ENCODE measurements around the gene DYNLRB2.

Gene DYNLRB2

GRCh38 chr16:80547145-80547544 lies 6.4 kb downstream of the DYNLRB2 start:
- no peak for DNase-seq (ENCODE audit: low read depth in 4 of 4, low spot score in 1 of 4)

DNA sequence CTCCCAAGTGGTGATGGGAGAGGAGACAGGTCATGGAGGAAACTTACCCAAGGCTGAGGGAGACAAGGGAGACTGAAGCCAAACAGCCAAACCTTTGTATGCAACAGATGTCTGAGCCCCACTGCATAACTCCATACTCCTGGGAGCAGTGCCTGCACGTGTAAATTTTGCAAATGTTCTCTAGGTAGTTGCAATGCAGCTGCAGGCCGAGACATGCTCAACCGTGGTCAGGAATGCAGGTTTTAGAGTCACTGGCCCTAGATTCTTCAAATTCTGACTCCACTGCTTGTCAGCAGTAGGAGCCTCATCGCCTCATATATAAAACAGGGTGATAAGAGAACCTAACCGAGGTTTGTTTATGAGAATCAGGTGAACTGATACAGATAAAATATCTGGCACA lies 11.5 kb downstream of the DYNLRB2 start:
- DNase-seq (ENCODE audit: low read depth in 4 of 4, low spot score in 1 of 4) = no peak

DNA sequence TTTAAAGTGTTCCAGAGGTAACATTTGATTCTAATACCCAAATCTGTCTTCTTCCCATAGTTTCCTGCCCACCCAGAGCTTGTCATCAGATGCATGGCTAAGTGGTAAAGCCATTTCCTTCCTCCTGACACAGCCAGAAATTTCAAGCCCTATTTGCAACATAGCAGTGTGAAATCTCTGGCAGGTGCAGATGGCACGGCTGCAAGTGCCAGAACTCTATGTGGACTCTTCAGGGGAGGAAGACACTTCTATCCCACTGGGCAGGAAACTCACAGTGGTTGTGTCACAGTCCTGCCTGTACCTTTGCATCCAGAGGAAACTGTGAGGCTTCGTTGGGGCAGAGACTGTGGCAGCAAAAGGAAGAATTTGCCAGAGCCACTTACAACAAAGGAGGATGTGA lies 13.2 kb downstream of the DYNLRB2 start:
- no peak for DNase-seq (ENCODE audit: low read depth in 4 of 4, low spot score in 1 of 4)

DNA sequence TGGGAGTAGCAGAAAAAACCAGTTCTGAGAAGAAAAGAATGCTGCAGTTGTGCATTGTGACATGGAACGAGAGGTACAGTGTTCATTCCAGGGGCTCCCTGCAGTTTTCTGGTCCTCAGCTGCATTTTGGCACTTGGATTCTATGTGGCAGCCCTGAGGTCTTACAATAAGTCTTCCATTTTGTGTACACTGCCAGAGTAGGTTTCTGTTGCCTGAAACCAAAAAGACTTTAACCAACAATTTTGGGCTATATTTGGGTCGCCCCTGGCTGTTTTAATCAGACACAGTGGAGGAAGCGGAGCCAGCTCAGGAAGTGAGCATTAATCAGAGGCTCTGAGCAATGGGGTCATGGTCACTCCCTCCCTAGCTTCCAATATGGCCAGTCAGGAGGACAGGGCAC lies 15.7 kb downstream of the DYNLRB2 start:
- DNase-seq (ENCODE audit: low read depth in 4 of 4, low spot score in 1 of 4) = no peak

- DNase-seq (ENCODE audit: low read depth in 4 of 4, low spot score in 1 of 4) = no peak
These were observed 16.2 kb downstream of the DYNLRB2 start for GRCh38 chr16:80557037-80557436.

DNA sequence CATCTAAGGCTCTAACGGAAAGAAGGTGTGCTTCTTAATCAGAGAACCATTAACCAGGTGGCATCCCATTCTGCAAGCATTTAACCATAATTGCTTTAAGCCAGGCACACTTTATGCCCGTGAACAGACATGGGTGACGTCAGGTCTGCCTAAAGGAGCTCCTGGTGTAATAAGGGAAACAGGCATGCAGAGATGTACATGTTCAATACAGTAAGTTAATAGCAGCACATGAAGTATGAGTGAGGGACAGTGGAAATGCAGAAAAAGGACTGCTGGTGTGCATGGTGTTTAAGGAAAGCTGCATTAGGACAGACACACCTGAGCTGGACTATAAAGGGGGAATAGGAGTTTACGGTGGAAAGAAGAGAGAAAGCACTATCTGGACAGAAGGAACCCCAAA lies 18.6 kb downstream of the DYNLRB2 start:
- no peak for DNase-seq (ENCODE audit: low read depth in 4 of 4, low spot score in 1 of 4)

DNA sequence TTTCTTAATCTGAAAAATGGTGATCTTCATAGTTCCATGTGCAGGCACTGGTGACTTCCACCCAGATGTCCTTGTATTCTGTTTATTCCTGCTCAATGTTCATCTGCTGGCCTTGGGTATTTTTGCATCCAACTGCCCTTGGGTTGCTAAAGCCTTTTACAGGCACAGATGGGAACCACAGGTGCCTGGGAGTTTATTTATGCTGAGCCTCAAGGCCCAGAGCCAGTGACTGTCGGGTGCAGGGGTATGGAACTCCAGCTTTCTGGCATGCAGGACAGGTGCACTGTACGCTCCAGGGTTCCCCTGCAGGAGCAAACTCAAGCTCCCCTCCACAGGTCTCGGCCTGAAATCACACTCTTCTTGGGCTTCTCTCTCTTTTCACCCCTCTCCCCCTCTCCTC lies 22.3 kb downstream of the DYNLRB2 start:
- no peak for DNase-seq (ENCODE audit: low read depth in 4 of 4, low spot score in 1 of 4)

- no peak for DNase-seq (ENCODE audit: low read depth in 4 of 4, low spot score in 1 of 4)
These were observed 23.6 kb downstream of the DYNLRB2 start for GRCh38 chr16:80564394-80564793.

- peak; percentile 46 to 74 (median 55) for DNase-seq (ENCODE audit: low read depth in 4 of 4, low spot score in 1 of 4)
These were observed 28.8 kb downstream of the DYNLRB2 start for GRCh38 chr16:80569440-80570105.

DNA sequence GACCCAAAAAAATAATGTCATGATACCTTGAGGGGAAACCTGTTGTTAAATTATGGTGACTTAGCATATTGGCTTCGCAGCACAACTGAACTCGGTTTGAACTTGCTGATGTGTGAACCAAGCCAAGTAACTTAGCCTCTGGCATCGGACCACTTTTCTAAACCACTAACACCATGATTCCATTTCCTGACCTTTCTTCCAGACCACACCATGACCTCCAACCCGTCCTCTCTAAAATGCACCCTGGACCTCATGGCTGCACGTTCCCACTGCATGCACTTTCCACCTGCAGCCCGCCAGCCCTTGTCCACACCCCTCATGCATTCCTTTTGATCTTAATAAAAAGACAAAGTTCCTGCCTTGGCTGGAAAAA lies 29.3 kb downstream of the DYNLRB2 start:
- DNase-seq (ENCODE audit: low read depth in 4 of 4, low spot score in 1 of 4) = no peak

GRCh38 chr16:80573700-80574120 lies 32.9 kb downstream of the DYNLRB2 start:
- no peak for DNase-seq (ENCODE audit: low read depth in 4 of 4, low spot score in 1 of 4)

DNA sequence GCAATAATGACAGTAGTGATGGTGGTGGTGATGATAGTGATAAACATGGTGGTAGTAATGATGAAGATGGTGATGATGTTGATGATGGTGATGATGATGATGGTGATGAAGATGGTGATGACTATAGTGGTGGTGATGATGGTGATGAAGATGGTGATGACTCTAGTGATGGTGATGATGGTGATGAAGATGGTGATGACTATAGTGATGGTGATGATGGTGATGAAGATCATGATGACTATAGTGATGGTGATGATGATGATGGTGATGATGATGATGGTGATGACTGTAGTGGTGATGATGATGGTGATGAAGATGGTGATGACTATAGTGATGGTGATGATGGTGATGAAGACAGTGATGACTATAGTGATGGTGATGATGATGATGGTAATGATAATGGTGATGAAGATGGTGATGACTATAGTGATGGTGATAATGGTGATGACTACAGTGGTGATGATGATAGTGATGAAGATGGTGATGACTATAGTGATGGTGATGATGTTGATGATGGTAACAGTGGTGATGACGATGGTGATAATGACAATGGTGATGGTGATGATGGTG lies 35.6 kb downstream of the DYNLRB2 start:
- no peak for DNase-seq (ENCODE audit: low read depth in 4 of 4, low spot score in 1 of 4)

DNA sequence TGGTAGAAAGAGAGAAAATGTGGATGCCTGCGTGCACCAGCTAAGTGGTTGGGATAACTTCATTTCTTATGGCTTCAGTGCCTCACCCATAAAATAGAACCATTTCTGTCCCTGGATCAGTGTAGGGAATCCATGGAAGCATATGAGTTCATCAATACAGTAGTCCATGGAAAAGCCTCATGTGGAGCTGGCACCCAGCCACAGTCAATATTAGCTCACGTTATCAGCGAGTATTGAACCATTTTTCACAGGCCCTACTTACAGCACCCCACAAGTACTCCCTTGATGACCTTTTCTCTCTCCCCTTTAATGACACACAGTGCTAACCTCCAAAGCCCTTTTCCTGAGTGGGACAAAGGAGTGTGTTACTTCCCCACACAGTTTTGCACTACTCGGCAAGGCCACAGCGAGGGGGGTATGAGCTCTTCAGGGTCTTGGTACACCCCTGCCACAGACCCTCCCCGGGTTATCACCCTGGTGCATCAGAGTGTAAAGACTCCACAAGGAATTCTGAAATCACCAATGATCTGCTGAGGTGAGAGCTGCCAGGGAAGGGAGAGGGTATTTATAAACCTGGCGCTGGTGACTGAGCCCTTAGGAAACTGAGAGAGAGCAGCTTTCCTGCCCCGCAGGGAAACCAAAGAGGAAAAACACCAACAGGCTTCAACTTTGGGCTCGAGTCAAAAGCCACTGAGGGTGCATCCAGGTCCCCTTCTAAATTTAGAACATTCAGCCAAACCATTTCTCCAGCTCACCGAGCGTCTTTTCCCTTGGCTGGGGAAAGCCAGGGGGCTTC lies 36.9 kb downstream of the DYNLRB2 start:
- DNase-seq (ENCODE audit: low read depth in 4 of 4, low spot score in 1 of 4) = no peak

DNA sequence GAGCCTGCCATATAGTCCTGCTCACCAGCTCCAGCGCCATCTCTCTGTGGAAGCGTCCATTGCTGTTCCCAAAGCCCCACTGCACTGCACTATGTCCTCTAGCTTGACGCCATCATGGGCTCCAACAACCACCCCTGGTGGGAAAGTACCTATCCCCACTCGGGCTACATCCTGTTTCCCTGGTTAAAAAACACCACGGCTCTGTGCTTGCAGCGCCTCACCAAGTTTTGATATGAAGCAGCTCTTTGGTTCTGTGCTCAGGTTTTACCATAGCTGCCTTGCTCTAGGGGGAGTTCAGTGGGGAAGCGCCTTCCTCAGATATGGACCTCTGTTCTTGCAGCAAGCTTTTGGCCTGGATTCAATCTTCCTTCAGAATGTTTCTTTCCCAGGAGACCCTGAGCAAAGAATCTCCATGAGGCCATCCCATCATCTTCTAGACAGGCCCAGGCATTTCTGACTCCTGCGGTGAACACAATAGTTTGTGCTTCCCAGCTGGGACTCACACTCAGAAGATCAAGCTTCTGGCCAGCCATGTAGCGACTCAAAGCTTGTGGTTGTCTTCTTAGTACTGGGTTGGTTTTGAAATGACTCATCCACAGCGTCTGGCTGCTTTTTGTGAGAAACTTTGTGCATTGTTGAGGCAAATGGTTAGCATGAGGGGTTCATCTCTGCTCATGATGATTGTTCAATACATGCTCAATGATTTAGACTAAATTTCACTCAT lies 39.5 kb downstream of the DYNLRB2 start:
- DNase-seq (ENCODE audit: low read depth in 4 of 4, low spot score in 1 of 4) = peak; percentile 25 to 63 (median 45)

GRCh38 chr16:80583466-80583865 lies 42.7 kb downstream of the DYNLRB2 start:
- peak in 2 of 4 experiments; percentile 23 to 61 for DNase-seq (ENCODE audit: low read depth in 4 of 4, low spot score in 1 of 4)

- DNase-seq (ENCODE audit: low read depth in 4 of 4, low spot score in 1 of 4) = no peak
These were observed 45.0 kb downstream of the DYNLRB2 start for GRCh38 chr16:80585764-80586163.

- no peak for DNase-seq (ENCODE audit: low read depth in 4 of 4, low spot score in 1 of 4)
These were observed 45.7 kb downstream of the DYNLRB2 start for GRCh38 chr16:80586476-80586875.

DNA sequence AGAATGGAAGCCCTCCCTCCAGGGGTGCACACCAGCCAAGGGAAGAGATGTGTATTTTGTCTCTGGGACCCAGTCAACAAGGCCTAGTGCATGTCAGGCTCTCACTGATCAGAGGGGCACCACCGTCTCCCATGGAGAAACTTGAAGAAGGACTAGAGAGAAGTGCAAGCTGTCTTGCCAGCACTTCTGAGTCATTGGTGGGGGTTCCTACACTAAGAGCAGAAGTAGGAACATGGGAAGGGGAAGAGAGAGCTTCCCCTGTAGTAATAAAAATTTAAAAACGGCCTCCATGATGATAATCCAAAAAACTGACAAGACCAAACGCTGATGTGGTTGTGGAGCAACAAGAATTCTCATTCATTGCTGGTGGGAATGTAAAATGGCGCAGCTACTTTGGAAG lies 46.3 kb downstream of the DYNLRB2 start:
- no peak for DNase-seq (ENCODE audit: low read depth in 4 of 4, low spot score in 1 of 4)

DNA sequence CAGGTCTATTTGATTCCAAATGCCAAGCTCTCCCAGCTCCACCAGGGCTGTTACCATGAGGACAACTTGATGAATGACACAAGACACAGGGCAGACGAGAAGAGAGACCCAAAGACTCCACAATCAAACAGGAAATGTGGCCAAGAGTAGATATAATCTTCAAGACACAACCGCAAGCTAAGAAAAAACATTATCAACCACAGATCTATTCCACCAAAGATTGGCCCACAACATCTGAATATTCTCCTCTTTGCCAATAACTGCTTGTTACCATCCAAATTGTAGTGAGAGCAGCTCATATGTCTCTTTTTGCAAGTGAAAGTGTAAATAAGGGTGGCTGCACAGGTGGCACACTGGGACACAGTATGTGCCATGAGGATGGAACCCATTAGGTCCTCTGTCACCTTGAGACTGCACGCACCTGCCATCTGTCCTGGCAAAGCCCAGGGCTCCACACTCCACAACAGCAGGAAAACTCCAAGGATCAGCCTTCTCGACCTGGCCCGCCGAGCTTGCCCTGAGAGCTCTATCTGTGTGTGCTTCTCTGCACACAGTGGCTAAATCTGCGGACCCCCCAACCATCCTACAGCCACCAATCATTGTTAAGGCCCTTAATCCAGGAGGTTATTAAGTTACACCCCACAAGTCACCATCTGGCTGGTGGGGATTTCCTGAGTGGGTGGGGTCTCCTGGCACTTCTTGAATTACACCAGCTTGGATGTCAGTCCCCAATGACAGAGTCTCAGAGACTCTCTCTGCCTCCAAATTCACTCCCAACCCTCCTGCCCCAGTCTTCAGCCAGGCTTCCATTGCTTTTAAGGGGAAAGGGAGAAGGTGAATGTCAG lies 50.5 kb downstream of the DYNLRB2 start:
- DNase-seq (ENCODE audit: low read depth in 4 of 4, low spot score in 1 of 4) = no peak

- DNase-seq (ENCODE audit: low read depth in 4 of 4, low spot score in 1 of 4) = no peak
These were observed 51.5 kb downstream of the DYNLRB2 start for GRCh38 chr16:80592273-80592672.

DNA sequence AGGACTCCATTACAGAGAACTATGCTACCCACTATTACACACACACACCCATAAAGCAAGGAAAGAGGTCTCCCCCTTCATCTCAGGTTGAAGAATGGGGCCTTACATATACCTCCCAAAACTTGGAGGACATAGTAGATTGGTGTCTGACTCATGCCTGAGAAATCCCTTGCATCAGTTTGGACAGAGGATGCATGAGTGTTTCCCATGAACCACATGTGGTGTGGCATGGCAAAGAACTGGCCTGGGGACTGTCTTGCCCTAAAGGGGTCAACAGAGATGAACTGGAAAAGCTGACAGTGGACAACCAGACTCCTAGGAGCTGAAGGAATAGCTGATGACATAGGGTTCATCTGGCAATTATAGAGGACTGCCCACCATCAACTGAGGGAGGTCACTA lies 54.0 kb downstream of the DYNLRB2 start:
- DNase-seq (ENCODE audit: low read depth in 4 of 4, low spot score in 1 of 4) = no peak
